H4 (cell line): ENCODE measurements around the gene UTP25. TPM values are rescaled to one million over a fixed set of nuclear protein-coding genes. Genes with fewer than 3 reads are reported as not detected.

ENCODE experiments used
- DNase-seq: peaks from one replicate; pipeline ENCODE4 v3.0.0-alpha.2; 2015; ENCODE audit warnings: low spot score
- total RNA-seq: library from RNA; depleted of rRNA; stranded (reverse); fragments of >200 nt; shearing (Covaris generic); gene quantifications from 2 replicates; pipeline ENCODE4 v1.2.3, GENCODE V29; 2014

UTP25 gene
- total RNA-seq, 1 experiment from 2014 or later = 5.7 TPM

DNA sequence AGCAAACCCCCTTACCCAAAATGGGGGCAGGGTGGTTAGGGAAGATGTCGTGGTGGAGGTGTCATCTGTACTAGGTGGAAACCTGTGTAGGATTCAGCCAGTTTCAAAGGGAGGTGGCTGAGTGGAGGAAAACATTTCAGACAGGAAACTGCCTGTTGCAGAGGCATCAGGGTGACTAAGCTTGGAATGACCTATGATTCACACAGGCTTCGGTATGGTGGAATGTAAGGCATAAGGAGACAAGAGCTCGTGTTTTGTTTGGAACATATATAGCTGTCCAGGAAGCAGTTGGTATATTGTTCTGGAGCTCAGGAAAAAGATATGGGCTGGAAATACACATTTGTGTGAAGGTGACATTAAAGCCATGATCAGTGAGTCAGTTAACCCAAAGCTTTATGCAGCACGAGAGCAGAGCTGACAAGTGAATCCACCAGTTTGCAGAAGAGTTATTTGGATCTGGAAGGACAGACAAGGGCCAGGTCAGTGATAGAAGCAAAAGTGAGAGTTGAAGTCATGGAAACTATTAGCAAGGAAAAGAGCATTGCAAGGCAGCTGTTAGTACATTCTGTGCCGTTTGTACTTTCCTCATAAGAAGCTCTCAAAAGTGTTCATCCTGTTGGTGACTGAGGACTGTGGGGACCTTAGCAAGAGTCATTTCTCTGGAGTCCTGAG lies 12.2 kb downstream of the UTP25 start:
- DNase-seq = peak; percentile 76

DNA sequence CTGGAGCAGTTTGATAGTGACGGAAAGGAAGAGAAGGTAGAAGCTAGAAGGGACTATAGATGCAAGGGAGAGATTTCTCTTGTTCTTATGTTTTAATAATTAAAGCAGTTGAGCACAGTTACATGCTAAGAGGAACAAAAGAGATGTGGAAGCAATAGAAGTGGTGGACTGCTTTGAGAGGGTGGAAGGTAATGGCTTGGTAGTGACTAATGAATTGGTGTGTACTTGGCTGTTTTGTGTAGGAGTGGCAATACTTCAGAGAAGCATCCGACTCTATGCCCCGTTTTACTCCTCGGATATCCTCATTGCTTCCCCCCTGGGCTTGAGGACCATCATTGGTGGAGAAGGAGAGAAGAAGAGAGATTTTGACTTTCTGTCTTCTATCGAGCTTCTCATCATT lies 12.8 kb downstream of the UTP25 start:
- no peak for DNase-seq

DNA sequence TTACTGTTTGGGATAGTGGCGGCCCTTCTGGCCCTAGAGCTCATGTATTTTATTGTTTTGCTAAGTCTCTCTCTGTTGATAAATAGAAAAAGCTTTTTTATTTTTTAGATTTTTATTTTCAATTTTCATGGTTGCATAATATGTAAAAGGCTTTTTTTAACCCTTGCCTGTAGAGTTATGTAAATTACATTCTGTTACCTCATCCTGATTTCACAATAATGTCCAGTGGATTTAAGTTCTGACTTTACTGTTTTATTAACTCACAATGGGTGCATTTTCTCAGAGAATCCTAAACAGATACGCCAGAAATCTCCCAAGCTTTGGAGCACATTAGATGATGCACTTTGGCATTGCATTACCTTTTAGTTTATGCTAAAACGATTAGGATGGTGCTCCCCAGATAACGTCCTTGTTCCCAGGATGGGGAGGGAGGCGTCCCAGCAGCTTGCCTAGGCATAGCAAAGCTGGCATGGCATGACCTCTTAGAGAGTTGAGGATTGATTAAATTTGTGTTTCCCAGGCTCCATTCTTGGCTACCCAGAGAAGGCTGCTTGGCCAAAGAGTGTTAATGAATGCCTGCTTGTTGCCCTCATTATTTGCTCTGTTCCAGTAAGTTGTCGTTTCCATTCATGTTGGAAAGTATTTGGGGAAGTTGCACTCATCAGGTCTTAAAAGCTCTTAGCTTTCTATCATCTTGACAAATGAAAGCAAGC lies 17.1 kb downstream of the UTP25 start:
- no peak for DNase-seq

- DNase-seq = no peak
Measured at GRCh38 chr1:209845408-209845725, 17.6 kb downstream of the UTP25 start.

- no peak for DNase-seq
Measured at GRCh38 chr1:209849388-209849787, 21.6 kb downstream of the UTP25 start.

GRCh38 chr1:209850342-209850979 lies 22.7 kb downstream of the UTP25 start:
- DNase-seq = peak; percentile 85

DNA sequence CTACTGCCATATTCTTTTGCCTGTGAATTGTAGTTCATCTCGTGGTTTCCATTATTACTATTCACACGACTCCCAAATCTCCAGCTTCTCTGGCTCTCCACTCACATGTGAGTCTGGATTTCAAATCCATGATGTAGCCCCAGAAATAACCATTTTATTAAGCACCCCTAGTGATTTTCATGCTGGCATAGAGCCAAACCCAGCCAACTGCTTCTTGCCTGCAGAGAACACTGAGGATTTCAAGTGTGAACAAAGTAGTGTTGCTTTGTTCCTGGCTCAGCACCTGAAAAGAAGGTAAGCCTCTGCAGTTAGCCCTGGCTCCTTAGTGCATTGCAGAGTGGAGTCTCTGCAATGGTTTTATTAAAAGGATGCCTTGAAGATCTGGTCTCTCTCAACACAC lies 25.9 kb downstream of the UTP25 start:
- no peak for DNase-seq

DNA sequence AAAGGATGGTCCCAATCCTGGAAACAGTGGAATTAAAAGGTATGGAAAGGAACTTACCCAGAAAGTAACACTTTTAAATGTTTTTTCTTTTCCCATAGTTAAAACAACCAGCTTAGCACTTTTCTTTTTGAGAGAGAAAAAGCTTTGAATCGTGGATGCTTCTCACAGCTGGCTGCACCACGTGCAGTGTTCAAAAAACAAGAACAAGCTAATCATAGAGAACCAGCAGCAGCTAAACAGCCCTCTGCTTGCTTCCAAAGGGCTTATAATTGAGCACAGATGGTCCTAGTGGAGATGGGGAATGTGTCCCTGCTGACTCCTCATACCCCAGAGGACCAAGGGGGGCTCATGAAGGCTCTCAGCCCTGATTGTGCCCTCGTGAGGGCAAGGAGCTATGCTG lies 26.4 kb downstream of the UTP25 start:
- DNase-seq = no peak

DNA sequence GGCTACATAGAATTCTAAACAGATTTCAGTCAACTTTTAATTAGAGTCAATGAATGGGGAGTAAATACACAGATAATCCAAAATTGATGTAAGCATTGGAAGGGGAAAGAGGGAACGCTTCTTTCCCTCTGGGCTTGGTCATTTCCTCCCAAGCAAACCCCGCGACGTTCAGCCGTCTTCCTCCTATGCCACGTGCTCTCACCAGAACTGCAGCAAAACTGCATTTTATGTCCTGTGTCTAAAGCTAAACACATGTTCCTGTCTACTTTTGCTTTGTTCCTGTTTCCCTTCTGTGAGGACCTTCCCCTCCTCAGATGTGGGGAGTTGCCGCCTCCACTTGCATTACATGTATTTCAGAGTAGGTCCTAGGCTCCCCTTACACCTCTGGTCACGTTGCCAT lies 27.2 kb downstream of the UTP25 start:
- no peak for DNase-seq

DNA sequence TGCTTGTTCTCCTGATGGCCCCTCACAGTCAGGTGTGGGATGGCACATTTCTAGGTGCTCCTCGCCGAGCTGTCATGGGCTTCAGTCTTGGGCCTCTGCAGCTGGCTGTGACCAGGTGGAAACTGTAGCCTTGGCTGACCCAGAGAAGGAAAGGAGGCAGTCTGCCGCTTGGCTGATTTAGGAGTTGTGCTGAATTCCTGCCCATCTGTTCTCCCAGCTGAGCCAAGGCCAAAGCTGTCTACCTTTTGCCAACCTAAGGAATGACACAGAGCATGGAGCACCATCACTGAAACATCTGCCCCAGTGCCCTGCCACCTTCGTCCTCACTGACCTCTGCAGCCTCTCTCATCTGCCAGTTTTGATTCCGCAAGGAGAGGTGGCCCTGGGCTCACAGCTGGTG lies 27.9 kb downstream of the UTP25 start:
- no peak for DNase-seq

- no peak for DNase-seq
Measured at GRCh38 chr1:209858561-209859103, 30.9 kb downstream of the UTP25 start.

- peak; percentile 79 for DNase-seq
Measured at GRCh38 chr1:209860293-209860881, 32.6 kb downstream of the UTP25 start.

GRCh38 chr1:209861242-209861641 lies 33.5 kb downstream of the UTP25 start:
- DNase-seq = no peak

- DNase-seq = no peak
Measured at GRCh38 chr1:209862391-209863356, 34.9 kb downstream of the UTP25 start.

DNA sequence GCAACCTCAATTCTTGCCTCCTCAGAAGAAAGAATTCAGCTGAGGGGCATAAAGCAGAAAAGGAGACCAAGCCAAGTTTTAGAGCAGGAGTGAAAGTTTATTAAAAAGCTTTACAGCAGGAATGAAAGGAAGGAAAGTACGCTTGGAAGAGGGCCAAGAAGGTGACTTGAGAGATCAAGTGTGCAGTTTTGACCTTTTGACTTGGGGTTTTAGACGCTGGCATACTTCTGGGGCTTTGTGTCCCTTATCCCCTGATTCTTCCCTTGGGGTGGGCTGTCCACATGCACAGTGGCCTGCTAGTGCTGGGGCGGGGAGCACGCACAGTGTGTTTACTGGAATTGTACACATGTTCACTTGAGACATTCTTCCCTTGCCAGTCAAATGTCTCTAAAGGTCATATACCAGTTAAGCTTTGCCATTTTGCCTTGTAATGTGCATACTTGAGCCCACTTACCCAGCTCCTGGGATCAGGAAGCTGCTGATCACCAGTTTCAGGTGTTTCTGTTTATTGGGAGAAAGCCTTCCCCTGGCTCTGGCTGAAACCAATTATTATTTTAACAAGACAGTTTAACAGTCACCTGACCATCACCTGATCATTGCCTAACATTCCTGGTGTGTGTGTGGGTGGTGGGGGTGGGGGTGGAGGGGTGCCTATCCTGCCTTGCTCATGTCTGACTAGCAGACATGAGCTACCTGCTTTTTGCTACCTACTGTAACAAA lies 36.2 kb downstream of the UTP25 start:
- no peak for DNase-seq

- no peak for DNase-seq
Measured at GRCh38 chr1:209866201-209866600, 38.4 kb downstream of the UTP25 start.

DNA sequence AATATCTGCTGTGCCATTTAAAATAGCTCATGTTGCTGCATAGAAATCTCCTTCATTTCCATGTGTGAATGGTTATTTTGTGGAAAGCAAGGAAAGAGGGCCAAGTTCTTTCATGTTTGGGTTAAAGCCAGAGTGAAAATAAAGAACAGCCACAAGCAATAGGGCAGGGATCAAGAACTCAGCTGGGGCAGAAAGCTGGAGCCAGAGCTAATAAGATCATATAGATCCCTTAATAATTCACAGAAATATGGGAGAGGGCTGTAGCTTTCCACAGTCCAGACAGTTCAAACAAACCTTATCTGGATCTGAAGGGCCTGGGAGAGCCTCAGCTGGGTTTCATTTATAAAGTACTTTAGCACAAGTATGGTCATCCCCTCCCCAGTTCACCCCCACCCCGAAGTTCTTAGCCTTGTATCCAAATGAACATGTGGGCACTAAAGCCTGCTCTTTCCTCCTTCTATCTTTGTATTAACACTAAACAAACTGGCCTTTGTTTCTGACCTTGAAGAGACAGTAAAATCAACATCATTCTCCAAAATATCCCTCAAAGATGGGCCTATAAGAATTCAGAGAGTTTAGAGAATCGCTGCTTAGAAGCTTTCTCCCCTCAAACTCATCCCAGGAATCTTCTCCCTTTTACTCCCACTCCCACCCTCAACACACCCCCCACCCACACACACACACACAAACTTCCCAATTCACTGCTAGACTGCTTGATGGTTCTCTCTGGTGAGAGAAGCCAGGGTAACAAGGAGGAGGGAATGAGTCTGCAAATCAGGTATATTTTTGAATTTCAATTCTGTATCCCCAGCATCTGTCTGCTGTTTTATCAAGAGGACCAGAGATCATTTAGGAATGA lies 41.7 kb downstream of the UTP25 start:
- no peak for DNase-seq

GRCh38 chr1:209870151-209870831 lies 42.5 kb downstream of the UTP25 start:
- DNase-seq = no peak

GRCh38 chr1:209871006-209871405 lies 43.2 kb downstream of the UTP25 start:
- DNase-seq = no peak
